GM18861 (cell line): Measurements from ENCODE around the gene NUMBL.
"Not testable (repeated sequence)": the region's sequence is repeated elsewhere in the genome, so short reads cannot be mapped to it uniquely, and the experiment has no call there.

Source experiments
- ATAC-seq: cut with Tn5 transposase; IDR thresholded peaks from one replicate; pipeline ENCODE4 v1.9.1; 2021; ENCODE audit not compliant: unreplicated experiment

The NUMBL gene

GRCh38 chr19:40690050-40690692 is at the start of gene NUMBL:
Gene NUMBL, minus strand, starts transcription at chr19:40690651. Its CDS starts 168 bp downstream, at chr19:40690483.
- ATAC-seq: no peak

GRCh38 chr19:40739030-40739839 is 48.8 kb upstream of the NUMBL start:
- no peak for ATAC-seq

GRCh38 chr19:40737102-40737644 is 46.7 kb upstream of the NUMBL start:
- ATAC-seq: no peak

DNA sequence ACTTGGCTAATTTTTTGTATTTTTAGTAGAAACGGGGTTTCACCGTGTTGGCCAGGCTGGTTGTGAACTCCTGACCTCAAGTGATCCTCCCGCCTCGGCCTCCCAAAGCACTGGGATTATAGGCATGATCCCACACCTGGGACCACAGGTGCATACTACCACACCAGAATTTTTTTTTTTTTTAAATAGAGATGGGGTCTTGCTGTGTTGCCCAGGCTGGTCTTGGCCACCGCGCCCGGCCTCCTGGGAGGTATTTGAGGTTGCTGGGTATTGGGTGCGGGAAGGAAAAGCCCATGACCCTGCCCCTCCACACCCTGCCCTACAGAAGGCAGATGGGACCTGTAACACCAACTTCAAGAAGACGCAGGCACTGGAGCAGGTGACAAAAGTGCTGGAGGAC is 46.2 kb upstream of the NUMBL start:
- ATAC-seq: no peak

- ATAC-seq: no peak
These were observed 44.7 kb upstream of the NUMBL start for GRCh38 chr19:40735013-40735771.

GRCh38 chr19:40733149-40733548 is 42.7 kb upstream of the NUMBL start:
- ATAC-seq: no peak

- ATAC-seq: not testable (repeated sequence)
These were observed 41.9 kb upstream of the NUMBL start for GRCh38 chr19:40732304-40732703.

GRCh38 chr19:40730065-40730464 is 39.6 kb upstream of the NUMBL start:
- not testable (repeated sequence) for ATAC-seq

- no peak for ATAC-seq
These were observed 35.8 kb upstream of the NUMBL start for GRCh38 chr19:40726279-40726678.

GRCh38 chr19:40724855-40725254 is 34.4 kb upstream of the NUMBL start:
- ATAC-seq: no peak

DNA sequence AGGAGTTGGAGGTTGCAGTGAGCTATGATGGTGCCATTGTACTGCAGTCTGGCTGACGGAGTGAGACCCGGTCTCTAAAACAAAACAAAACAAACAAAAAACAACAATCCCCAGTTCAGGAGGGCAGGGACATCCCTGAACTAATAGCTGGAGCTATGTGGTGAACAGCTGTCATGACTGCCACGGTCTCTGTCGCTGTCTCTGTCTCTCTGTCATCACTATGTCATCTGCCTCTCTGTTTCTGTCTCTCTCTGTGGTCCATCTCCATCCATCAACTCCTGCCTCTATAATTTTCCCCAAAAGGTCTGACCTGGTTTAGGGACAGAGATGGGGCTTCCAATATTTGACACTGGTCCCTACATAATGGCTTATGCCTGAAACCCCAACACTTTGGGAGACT is 33.9 kb upstream of the NUMBL start:
- no peak for ATAC-seq

DNA sequence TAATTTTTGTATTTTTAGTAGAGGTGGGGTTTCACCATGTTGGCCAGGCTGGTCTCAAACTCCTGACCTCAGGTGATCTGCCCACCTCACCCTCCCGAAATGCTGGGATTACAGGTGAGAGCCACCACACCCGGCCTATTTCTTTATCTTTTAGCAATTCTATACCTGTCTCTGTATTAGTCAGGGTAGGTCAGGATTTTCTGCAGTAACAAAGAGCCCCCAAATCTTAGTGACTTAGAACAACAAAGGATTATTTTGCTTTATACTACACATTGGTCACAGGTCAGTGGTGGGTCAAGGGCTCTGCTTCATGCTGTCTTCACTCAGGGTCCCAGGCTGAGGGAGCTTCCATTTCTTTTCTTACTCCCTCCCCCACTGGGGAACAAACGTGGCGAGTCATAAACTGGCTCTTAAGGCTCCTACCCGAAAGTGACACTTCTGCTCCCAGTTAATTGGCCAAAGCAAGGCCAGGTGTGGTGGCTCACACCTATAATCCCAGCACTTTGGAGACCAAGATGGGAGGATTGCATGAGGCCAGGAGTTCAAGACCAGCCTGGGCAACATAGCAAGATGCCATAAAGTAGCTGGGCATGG is 33.3 kb upstream of the NUMBL start:
- no peak for ATAC-seq

DNA sequence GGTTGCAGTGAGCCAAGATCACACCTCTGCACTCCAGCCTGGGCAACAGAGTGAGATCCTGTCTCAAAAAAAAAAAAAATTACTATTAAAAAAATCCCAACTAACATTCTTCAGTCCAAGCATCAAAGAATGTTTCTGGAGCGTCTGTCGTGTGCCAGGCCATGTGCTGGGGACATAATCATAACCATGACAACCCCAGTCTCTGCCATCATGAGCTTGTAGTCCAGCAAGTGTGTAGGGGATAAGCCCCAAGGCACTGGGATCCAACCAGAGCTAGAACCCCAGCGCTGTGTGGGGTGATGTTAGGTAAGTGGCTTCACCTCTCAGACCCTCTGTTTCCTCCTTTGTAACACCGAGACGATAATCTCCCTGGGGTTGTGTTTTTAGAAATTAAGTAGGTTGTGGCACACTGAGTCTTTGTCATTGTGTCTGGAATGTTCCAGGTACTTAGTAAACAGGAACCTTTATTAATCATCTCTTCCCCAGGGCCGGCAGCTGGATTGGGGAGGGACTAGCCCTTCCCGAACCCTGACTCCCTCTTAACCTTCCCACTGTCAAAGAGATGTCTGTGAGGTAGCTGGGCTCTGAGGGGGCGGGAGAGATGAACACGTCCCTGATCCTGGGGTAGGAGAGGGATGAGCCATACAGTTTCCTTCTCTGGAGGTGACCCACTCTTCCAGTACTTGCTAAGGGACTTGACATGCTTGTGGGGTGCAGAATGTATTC is 31.6 kb upstream of the NUMBL start:
- ATAC-seq: no peak

GRCh38 chr19:40721140-40721486 is 30.7 kb upstream of the NUMBL start:
- no peak for ATAC-seq

DNA sequence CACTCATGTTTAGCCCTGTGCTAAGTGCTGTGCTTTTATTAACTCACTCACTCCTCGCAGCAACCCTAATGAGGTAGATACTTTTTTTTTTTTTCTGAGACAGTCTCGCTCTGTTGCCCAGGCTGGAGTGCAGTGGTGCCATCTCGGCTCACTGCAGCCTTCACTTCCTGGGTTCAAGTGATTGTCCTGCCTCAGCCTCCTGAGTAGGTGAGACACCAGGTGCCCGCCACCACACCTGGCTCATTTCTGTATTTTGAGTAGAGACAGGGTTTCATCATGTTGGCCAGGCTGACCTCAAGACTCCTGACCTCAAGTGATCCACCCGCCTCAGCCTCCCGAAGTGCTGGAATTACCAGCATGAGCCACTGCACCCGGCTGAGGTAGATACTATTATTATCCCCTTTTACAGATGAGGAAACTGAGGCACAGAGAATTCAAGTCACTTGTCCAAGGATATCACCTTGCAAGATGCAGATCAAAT is 29.0 kb upstream of the NUMBL start:
- ATAC-seq: no peak

DNA sequence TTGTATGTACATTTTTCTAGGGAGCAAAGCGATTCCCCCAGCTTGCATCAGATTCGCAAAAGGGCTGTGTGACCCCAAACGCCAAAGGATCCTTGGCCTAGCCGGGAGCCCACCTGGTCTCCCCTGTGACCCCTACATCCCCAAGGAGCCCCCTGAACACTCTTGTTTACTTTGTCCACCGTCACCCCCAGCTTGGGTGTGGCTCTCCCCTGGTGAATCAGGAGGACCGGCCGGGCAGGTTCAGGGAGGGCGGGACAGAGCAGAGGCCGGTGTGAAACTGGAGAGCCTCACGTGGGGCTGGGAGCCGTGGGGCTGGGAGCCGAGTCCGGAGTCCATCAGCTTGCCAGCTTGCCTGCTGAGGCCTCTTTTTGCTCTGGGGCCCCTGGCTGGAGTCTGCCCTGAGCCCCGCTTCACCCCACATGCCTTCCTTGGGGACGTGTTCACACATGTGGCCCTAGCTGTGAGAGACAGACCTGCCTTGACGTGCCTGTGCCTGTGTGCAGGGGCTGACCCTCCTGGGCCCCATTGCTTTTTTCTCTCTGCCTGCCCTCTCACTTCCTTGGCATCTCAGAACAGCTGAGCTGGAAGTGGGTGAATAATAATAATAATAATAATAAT is 28.4 kb upstream of the NUMBL start:
- ATAC-seq: no peak

DNA sequence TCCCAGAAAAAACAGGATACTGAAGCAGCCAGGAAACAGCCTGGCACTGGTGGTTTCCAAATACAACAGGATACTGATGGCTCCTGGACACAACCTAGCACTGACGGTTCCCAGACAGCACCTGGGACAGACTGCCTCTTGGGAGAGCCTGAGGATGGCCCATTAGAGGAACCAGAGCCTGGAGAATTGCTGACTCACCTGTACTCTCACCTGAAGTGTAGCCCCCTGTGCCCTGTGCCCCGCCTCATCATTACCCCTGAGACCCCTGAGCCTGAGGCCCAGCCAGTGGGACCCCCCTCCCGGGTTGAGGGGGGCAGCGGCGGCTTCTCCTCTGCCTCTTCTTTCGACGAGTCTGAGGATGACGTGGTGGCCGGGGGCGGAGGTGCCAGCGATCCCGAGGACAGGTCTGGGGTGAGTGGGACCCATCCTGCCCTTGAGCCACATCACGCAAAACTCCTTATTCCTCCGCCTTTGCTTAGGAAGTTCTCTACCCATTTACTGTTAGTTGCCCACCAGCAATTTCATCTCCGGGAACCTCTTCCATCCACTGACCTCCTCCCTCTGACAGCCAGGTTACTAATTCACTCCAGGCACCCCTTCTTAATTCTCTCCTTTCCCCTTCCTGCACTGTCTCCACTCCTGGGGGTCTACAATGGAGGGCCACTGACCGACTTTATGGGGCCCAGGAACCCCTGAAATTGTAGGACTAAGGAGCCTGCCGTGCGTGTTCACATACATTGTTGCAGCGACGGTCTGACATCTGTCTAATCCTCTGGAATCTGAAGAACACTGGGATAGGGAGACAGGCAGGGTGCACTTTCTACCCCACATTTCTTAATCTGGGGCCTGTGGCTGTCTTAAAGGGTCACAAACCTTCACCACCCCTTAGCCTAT is 27.7 kb upstream of the NUMBL start:
- ATAC-seq: no peak

DNA sequence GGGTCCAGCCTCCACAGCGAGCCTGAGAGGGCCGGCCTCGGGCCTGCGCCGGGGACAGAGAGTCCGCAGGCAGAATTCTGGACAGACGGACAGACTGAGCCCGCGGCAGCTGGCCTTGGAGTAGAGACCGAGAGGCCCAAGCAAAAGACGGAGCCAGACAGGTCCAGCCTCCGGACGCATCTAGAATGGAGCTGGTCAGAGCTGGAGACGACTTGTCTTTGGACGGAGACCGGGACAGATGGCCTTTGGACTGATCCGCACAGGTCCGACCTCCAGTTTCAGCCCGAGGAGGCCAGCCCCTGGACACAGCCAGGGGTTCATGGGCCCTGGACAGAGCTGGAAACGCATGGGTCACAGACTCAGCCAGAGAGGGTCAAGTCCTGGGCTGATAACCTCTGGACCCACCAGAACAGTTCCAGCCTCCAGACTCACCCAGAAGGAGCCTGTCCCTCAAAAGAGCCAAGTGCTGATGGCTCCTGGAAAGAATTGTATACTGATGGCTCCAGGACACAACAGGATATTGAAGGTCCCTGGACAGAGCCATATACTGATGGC is 27.0 kb upstream of the NUMBL start:
- no peak for ATAC-seq
